HG03342 (cell line): ENCODE results near the gene STPG4.

ENCODE experiments used
- ATAC-seq: cut with Tn5 transposase; IDR thresholded peaks from one replicate; pipeline ENCODE4 v1.9.1; 2021; ENCODE audit warnings: mild to moderate bottlenecking, moderate library complexity; ENCODE audit not compliant: unreplicated experiment

The STPG4 gene

DNA sequence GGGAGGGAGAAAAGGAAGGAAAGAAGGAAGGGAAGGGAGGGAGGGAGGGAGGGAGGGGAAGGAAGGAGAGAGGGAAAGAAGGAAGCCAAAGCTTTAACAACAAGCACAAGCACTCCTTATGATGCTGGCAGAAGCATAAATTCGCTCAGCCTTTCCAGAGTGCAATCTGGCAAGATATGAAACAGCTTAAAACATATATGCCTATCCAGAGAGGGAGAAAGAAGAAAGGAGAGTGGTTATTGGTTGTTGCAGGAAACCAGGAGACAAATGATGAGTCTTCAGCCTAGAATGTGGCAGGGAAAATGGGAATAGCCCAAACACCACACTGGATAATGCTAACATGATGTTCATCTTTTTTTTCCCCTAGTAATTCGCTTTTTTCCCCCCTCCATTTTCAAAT is 64.0 kb downstream of the STPG4 start:
- ATAC-seq = no peak

DNA sequence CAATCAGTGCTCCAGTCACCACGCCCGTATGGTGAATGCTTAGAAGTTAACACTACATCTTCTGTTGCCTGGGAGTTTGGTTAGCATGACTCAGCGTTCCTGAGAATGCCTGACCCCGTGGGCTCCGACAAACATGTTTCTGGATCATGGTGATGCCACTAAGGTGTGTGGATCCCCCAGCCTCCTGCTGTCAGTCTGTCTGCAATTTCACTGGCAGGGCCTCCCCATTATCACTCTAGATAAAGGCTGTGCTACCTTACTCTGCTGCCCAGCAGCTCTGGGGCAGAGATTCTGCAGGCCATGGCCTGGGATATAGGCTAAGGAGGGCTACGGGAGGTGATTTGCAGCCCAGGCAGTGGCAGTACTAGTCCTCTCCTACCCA is 66.0 kb downstream of the STPG4 start:
- no peak for ATAC-seq

DNA sequence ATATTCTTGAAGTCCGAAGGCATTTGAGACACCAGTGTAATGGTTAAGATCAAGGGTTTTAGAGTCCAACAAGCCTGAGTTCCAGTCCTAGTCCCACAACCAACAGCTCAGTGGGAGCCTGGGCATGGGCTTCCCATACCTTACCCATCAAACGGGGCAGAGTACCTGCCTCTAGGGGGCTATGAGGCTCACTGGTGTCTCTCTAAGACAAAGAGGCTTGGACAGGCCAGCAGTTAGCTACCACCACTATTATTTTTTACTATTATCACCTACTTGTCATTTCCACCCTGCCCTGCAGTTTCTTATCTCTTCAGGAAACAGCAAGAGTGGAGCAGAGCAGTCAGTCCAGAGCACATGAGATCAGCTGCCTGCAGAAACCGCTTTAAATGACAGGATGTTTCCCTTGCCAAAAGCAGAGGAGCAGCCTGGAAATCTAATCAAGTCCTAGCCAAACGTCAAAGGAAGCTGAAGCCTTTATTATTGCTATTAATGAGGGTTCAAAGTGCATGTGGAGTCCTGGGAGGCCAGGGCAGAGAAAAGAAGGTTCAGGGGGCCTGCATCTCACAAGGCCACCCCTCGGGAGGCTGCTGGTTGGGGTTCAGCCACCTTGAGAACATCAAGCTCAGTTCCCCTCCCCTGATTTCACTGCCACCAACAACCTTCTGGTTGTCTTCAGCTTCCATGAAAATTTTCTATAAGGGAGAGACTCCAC is 66.6 kb downstream of the STPG4 start:
- no peak for ATAC-seq

DNA sequence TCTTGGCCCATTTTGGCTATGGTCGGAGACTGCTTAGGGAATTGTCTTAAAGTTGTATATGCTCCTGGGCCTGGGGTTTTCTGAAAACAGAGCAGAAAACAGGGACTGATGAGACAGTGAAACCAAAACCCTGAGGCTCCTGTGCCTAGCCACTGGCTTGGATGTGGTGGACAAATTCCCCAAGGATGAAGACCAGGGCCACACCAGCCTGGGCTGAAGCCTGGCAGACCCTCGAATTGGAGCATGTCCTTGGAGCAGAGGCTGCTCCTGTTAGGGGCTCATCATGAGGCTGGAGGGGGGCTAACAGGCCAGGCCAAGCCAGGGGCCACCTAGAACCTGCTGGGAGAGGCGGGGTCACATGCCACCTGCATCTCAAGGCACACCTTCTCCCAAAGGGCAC is 68.1 kb downstream of the STPG4 start:
- no peak for ATAC-seq

DNA sequence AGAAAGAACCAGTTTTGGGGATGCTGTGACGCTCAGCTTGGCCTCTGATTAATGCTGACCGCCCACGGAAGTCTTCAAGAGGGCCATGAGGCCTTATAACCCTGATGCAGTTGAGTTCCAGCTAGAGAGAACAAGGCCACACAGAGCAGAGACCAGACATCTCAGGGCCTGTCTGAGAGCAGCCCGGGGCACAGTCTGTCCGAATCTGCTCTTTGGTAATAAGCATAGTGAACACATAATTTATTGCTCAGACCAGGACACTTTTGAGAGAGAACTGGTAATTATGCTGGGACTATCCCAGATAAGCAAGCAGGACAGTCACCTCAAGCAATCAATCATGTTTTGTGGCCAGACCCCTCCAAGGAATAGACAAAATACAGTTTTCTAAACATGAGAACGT is 68.5 kb downstream of the STPG4 start:
- ATAC-seq = no peak

DNA sequence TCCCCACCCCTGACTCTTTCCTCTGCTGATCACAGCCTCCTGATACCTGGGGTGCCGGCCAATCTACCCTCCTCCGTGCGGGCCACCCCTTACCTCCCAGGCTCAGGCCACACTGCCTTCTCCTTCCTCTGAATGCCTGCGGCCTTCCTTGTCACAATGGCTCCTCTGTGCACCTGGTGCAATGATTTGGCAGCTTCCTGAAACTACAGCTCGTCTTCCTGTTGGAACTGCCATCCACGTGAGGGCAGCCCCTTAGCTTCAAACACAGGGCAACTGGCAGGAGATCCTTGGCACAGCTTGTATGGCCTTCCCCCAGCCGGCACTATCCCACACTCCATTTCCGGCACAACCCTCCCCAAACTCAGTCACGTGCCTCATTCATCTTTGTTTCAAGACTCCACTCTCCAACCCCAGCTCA is 69.0 kb downstream of the STPG4 start:
- no peak for ATAC-seq

DNA sequence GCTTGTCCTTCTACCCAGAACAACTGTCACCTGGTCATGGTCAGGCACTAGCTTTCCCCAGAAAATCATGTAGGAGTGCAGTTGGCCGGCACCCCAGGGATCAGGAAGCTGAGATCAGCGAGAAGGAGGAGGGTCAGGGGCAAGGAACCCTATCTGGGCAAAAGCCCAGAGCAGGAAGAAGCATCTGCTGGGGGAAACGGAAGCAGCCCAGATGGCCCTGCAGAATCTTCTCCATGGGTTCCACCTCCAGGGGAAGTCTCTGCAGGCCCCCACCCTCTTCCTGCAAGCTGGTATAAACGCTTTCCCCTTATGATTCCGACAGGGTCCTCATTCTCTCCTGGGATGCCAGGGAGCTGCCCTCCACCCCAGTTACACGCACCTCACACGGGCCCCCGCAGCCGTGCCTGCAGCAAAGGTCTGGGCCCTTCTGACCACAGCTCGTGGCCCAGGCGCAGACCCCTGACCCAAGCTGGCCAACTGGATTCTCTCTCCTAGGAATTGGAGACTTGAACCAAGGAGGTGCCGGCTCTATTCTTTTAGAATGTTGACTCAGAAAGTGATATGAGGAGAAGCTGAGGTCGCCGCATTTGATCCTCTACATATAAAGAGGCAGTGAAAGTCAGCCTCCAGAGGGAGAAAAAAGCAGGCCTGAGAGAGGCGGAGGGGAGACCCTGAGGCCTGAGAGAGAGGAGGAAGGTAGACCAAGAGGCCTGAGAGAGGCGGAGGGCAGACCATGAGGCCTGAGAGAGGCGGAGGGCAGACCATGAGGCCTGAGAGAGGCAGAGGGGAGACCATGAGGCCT is 71.0 kb downstream of the STPG4 start:
- no peak for ATAC-seq

DNA sequence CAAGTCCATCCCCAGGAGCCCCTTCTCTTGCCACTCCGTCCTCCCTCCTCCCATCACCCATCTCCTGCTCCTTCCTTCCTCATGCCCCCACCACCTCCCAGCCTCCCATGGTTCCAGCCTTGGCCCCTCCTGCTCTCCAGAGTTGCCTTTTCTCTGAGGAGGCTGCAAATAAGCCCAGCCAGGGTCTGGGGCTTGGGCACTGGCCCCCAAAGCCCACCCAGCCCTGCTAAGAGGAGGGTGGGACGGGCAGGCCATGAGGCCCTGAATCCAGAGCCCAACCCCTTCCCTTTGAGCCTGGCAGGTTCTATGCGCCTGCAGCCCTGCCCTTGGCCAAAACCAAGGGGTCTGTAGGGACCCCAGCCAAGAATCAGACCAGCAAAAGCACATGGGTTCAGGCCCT is 71.6 kb downstream of the STPG4 start:
- ATAC-seq = no peak

DNA sequence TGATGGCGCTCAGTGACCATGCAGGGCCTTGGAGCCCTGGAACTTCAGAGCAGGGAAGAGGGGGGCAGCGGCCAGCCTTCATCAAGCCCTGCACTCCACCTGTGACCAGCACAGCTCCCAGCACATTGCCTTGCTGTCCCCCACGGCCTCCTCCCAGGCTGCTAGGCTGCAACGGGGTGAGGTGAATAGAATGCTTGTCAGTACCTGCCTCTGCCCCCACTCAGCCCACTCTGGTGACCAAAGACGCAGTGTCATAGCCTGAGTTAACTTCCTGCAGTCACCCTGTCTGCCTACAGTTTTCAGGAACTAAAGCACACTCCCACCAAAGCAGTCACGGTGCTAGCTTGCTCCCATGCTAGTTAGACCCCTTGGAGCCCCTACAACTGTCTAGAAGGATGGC is 72.1 kb downstream of the STPG4 start:
- ATAC-seq = no peak

DNA sequence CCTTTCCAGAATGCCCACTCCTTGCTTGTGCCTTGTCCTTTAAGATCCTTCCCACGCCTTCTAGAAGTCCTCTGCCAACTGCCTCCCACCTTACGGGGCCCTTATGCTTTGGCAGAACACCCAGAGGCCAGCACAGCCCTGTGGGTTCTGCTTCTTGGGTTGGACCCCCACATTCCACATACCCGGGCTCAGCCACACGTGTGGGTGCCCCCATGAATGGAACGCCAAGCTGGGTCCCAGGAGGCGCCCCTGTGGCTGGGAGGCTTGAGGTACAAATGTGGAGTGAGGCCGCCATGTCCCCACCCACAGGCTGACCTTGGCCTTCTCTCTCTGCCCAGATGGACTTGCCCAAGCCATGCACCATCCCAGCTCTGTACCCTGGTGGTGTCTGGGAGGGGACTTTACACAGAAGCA is 74.2 kb downstream of the STPG4 start:
- no peak for ATAC-seq

DNA sequence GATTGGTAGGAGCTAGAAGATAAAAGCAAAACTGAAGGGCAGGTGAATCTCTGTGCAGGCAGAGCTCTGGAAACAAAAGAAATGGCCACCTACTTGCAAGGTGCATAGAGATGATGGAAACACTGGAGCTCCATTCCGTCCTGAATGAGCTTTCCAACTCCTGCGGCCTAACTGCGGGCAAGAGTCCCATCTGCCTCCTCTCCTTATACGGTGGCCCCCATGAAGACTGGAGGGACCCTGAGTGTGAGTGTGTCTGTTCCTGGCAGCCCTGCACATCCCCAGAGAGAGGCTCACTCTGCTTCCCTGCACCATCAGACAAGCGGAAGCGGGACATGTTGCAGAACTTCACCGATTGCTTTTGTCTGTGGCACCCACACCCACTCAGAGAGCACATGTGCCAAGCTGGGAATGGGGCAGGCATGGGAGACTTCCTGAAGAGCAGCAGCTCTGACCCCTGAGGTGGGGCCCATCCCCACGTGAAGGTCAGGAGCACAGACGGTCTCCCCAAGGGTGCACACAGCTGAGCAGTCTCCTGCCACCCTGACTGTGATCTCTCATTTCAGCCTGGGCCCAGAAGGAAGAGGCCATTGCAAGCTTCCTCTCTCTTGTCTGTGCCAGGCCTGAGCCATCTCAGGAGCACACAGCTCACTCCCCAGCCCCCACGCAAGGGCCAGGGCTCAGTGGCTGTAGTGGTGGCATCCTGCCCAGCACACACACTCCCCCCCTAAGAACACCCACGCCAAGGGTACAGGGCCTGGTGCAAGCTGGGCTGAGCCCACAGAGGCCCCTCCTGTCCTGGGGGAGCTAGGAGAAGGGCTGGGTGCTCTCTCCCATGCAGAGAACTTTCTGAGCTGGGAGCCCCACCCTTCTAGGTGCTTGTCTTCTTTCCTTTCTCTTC is 75.3 kb downstream of the STPG4 start:
- ATAC-seq = no peak

DNA sequence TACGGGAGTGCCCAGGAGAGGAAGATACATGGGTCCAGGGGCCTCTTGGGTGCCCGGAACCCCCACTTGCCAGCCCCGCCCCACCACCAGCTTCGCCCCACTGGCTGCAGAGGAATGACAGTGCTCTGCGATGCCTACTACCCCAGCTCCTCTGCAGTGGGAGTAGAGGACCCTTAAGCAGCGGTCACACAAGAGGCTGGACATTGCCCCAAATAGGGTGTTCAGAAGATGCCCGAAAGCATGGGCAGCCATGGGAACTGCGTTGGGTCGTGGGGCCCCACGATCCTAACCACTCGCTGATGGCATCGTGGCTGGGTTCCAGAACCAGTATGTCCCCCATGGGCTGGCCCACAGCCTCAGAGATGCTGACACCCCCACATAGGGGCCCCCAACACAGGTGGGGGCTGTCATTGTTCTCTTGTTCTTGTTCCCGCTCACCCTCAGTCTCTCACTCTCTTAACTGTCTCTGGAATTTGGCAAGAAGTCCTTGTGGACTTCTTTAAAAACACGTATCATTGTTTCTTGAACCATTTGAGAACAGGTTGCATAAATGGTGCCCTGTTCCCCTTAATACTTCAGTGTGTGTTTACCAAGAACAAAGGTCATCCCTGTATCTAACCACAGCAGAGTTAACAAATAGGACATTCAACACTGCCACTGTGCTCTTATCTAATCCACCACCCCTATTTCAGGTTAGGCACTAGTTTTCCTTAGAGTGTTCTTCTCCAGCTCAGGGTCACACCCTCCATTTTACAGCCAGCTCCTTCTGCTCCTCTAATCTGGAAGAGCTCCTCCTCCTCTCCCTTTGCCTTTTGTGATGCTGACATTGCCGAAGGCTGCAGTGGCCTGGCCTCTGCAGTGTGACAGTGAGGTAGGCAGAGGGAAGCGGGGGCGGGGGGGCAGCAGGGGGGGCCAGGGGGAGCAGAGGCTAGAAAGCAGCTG is 76.3 kb downstream of the STPG4 start:
- ATAC-seq = no peak

DNA sequence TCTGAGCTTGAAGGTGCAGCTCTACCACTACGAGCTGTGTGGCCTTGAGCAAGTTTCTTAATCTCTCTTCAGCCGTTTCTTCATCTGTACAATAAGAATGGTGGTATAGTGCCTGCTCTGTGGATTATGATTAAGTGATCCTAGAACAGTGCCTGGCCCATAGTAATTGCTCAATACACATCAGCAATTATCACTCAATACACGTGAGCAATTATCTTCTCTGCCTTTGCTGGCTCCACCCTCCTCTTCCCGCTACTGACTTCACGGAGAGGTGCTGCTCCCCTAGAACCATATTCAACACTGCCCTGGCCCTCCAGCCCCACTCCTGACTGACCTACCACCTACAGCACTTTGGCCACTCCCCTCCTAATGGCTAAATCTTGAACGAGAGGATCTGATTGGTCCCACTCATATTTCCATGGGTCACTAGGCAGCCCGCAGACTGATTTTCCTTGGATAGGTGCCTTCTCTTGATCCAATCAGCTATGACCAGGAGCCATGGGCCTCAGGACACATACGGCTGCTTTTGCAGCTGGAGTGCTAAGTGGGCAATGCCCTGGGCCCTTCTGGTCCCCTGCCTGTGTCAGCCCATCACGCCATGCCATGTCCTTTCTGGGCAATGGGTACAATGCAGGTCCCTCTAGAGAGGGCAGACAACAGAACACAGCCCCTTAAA is 77.5 kb downstream of the STPG4 start:
- ATAC-seq = no peak

DNA sequence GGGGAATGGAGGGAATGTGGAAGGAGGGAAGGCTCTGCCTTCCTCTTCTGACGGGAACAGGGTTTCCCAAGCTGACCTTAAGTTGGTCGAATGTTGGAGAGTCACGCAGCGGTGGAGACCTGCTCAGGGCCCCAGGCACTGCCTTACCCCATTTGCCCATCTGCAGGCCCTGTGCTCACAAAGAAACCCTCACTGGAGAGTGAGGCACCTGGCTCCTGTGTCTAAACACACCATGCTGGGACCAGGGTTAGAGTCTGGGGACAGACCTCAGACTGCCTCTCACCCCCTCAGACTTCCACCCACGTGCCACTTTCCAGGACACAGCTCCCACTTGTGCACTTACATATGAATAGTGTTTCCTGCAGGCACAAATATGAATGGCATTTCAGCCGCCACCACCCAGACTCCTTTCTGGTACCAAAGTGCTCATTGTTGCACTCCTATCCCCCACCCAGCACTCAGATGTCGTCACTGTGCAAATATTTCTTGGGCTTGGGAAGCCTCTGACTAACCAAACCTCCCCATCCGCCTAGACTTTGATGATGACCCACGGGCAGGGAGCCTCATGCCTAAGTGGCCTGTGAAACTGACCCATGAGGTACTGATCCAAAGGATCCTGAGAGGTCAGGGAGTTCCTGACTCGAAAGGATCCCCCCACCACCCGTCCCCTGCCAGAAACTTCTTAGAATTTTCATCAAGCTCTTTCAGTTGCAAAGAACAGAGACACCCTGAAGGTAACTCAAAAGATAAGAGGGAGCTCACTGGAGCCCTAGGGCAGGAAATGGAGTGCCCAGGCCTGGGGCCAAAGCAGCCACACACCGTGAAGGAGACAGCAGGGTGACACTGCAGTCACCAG is 78.3 kb downstream of the STPG4 start:
- ATAC-seq = no peak

DNA sequence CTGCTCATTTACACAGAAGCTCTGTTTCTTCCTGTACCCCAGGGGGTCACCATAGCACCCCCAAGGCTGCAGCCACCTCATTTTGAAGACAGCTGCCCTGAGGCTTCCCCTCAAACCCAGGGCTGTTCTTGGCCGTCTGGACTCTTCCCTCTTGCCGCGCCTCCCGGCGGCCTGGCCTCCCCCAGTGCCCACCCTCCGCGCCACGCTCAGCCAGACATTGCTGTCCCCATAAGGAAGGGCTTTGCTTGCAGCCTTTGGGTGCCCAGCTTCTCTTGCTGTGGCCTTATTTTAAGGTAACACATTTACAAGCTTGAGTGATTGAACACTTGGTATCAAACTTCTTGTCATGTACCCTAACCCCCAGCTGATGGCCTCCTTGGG is 79.0 kb downstream of the STPG4 start:
- no peak for ATAC-seq

DNA sequence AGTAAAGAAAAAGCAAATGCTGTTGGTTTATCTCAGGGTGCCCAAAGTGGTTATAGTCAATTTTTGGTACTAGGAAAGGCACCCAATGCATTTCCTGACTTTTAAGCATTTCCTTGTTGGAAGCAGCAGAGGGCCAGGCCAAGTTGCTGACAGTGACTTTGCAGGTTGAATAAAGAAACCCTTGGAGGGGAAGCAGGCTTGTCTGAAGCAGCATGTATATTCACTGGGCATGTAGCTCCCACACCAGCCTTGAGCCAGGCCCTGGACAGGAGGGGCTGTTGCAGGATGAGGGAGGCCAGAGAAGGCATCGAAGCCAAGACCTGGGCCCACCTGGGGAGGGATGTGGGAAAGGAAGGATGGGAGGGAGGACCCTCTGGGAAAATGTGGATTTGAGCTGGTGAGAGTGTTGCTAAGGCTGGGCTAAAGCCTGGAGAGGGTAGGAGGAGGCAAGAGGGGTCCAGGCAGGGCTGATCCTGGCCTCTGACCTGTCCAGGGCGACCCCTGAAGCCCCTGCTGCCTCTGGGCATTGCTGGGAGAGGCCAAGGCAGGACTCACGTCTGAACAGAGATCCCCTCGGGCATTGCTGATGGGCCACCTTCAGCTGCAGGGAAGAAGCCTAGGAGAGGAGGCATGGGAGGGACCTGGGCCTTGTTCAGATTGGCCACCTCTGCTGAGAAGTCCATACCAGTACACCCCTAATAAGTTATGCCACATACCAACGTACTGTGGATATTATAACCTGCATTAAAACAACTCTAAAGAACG is 79.6 kb downstream of the STPG4 start:
- ATAC-seq = no peak

DNA sequence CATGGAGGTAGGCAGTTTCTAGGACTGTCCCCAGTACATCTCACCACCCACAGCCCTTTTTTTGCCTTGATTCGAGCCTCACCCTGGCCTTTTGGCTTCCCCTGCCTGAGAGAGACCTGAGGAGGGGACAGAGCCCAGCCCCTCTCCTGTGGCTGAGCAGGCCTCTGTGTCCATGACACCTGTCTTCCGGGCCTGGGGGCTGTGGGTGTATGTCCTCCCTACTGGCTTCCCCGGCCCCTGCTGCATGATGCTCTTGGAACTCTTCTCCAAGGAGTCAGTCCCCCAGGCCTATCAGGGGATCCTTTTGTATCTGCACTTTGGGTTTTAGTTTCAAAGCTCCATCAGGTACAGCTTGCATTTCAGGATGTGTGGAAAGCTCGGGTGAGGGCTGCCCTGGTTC is 80.4 kb downstream of the STPG4 start:
- ATAC-seq = no peak

DNA sequence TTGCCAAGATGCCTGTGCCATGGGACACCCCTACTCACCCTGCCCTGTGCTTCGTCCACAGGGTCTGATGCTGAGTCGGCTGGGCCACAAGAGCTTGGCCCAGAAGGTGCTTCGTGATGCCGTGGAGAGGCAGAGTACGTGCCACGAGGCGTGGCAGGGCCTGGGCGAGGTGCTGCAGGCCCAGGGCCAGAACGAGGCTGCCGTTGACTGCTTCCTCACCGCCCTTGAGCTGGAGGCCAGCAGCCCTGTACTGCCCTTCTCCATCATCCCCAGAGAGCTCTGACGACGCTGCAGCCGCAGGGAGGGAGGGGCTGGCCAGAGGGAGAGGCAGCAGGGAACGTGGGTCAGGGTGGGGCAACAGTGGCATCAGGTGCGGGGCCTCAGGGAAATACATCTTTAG is 81.5 kb downstream of the STPG4 start:
- no peak for ATAC-seq
